Mesendoderm (in vitro differentiated cells): ENCODE measurements around the gene HCFC1R1.
A peak's percentile ranks its signal among the peaks of the same experiment; 100 is the strongest.

Experiments
- DNase-seq: peaks from one replicate; pipeline ENCODE4 v3.0.0; 2013
- H2AK5ac ChIP-seq: 2 replicates; pipeline ENCODE4 v1.6.1; 2013; ENCODE audit warnings: low read length, inconsistent platforms
- H2BK120ac ChIP-seq: 2 replicates; pipeline ENCODE4 v1.6.1; 2013; ENCODE audit warnings: low read depth, mild to moderate bottlenecking, low read length, moderate library complexity, mixed read lengths
- H2BK15ac ChIP-seq: replicated peaks from 2 replicates; pipeline ENCODE4 v1.6.1; 2013; ENCODE audit warnings: low read depth, mild to moderate bottlenecking, moderate library complexity
- H2BK5ac ChIP-seq: 2 replicates; pipeline ENCODE4 v1.6.1; 2013; ENCODE audit warnings: low read length, inconsistent platforms
- H3K18ac ChIP-seq: 2 replicates; pipeline ENCODE4 v1.6.1; 2013; ENCODE audit warnings: mild to moderate bottlenecking, low read length, mixed read lengths
- H3K23ac ChIP-seq: one replicate; pipeline ENCODE4 v1.6.1; 2013; ENCODE audit warnings: low read length
- H3K27ac ChIP-seq: 2 replicates; pipeline ENCODE4 v1.5.1; 2013; ENCODE audit warnings: low read depth, mild to moderate bottlenecking, inconsistent platforms, low read length, moderate library complexity
- H3K27me3 ChIP-seq: 2 replicates; pipeline ENCODE4 v1.6.1; 2013; ENCODE audit warnings: low read length, control low read depth, mild to moderate bottlenecking, inconsistent platforms; ENCODE audit not compliant: insufficient read depth, poor library complexity
- H3K36me3 ChIP-seq: 2 replicates; pipeline ENCODE4 v1.6.1; 2013; ENCODE audit warnings: low read length, inconsistent platforms; ENCODE audit not compliant: control insufficient read depth, insufficient read depth
- H3K4ac ChIP-seq: one replicate; pipeline ENCODE4 v1.6.1; 2013; ENCODE audit warnings: low read depth, mild to moderate bottlenecking, low read length, moderate library complexity
- H3K4me1 ChIP-seq: 2 replicates; pipeline ENCODE4 v1.6.1; 2013; ENCODE audit warnings: low read depth, low read length, inconsistent platforms; ENCODE audit not compliant: control insufficient read depth
- H3K4me2 ChIP-seq: 2 replicates; pipeline ENCODE4 v1.6.1; 2013; ENCODE audit warnings: low read length
- H3K4me3 ChIP-seq: 2 replicates; pipeline ENCODE4 v1.5.1; 2013; ENCODE audit warnings: mild to moderate bottlenecking, low read length
- H3K56ac ChIP-seq: one replicate; pipeline ENCODE4 v1.6.1; 2013; ENCODE audit warnings: low read length
- H3K79me1 ChIP-seq: 2 replicates; pipeline ENCODE4 v1.6.1; 2013; ENCODE audit warnings: low read length, inconsistent platforms
- H3K79me2 ChIP-seq: 2 replicates; pipeline ENCODE4 v1.6.1; 2013; ENCODE audit warnings: mild to moderate bottlenecking, low read length; ENCODE audit not compliant: control insufficient read depth, insufficient read depth
- H3K9ac ChIP-seq: 2 replicates; pipeline ENCODE4 v1.6.1; 2013; ENCODE audit warnings: low read length, inconsistent platforms
- H4K5ac ChIP-seq: one replicate; pipeline ENCODE4 v1.6.1; 2013; ENCODE audit warnings: low read length
- H4K8ac ChIP-seq: one replicate; pipeline ENCODE4 v1.6.1; 2013; ENCODE audit warnings: low read depth, mild to moderate bottlenecking, control low read depth, low read length, moderate library complexity
- WGBS: extraction: QIAGEN DNeasy Blood & Tissue Kit; methylation state at CpG from one replicate; pipeline ENCODE4 v1.1.7; 2013; ENCODE audit warnings: low lambda C conversion rate, missing lambda C conversion rate; ENCODE audit not compliant: insufficient coverage; ENCODE audit errors: extremely low coverage; 5-methylcytosine and 5-hydroxymethylcytosine counted together

HCFC1R1 gene

DNA sequence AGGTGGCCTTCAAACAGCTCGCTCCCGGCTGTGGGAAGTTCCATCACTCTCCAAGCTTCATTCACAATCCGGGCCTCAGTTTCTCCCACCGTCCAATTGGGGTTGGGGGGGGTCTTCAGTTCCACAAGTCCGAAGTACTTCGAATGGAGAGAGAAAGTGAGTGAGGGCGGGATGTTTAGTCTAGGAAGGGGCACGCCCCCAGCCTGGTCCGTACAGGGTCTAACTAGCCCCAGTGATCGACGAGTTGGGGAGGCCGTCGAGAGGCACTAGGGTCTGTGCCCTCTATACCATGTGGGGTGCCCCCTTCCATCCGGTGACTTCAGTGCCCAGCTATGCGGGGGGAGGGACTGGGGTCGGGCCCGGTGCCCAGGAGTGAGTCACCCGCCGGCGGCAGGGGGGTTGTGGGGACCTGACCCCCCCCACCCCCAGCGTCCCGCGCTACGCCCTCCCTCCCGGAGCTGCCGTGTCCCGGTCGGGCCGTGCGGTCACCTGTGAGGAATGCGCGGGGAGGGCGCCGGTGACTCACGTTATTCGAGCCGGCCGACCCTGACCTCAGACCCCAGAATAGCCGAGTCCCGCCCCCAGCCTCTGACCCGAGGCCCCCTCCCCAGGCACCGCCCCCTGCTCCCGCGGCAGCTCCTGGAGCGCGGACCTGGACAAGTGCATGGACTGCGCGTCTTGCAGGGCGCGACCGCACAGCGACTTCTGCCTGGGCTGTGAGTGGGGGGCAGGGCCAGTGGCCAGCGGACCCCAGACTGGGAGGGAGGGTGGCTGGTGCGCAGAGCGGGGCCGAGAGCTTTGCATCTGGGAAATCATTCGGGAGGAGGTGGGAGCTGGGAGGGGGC is 2.9 kb downstream of the HCFC1R1 start:
- Histone ChIP-seq H2AK5ac (no peak overlapping the region), H3K4ac (peak overlapping the region; percentile 48), H4K8ac (peak overlapping the region; percentile 31), H3K27me3 (no peaks in the 10 kb centered on the region), H3K79me2 (peaks cover 19% of the 10 kb centered on the region), H3K27ac (peak overlapping the region; percentile 98), H3K9ac (peak overlapping the region; percentile 87), H3K18ac (peak overlapping the region; percentile 88), H4K5ac (no peak overlapping the region), H2BK5ac (peak overlapping the region; percentile 88), H3K4me1 (peaks cover 12% of the 10 kb centered on the region), H2BK15ac (no peak overlapping the region), H3K56ac (peak overlapping the region; percentile 97), H3K4me3 (peak overlapping the region; percentile 88), H3K79me1 (peaks cover 8% of the 10 kb centered on the region), H3K4me2 (peak overlapping the region; percentile 81), H3K23ac (no peak overlapping the region), H3K36me3 (no peaks in the 10 kb centered on the region), H2BK120ac (peak overlapping the region; percentile 21)
- WGBS = no CpG with 5 or more reads among the region's 57 CpGs
- DNase-seq = peak; percentile 96

DNA sequence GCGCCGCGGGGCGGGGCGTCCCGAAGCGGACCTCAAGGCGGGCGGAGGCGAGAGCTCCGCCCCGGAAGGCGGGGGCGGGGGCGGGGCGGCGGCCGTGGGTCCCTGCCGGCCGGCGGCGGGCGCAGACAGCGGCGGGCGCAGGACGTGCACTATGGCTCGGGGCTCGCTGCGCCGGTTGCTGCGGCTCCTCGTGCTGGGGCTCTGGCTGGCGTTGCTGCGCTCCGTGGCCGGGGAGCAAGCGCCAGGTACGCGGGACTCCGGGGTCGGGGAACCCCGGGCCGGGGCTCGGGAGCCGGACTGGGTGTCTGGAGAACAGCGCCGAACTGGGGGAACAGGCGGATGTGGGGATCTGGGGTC is 3.5 kb downstream of the HCFC1R1 start, which contains the start of gene TNFRSF12A:
TSS of gene TNFRSF12A (plus strand) at position 122 of the 357 bp plus-strand sequence. CDS start at position 152, 30 bp downstream.
- DNase-seq = peak; percentile 91
- Histone ChIP-seq H3K18ac (peak within 1 kb of the TSS; percentile 88), H3K23ac (no peak within 1 kb of the TSS), H3K4me1 (peaks cover 12% of the 10 kb centered on the region), H2BK15ac (no peak within 1 kb of the TSS), H2BK5ac (peak within 1 kb of the TSS; percentile 88), H3K4ac (peak within 1 kb of the TSS; percentile 48), H3K79me2 (peaks cover 21% of the 10 kb centered on the region), H3K79me1 (peaks cover 8% of the 10 kb centered on the region), H3K9ac (peak within 1 kb of the TSS; percentile 87), H3K56ac (peak within 1 kb of the TSS; percentile 97), H2AK5ac (no peak within 1 kb of the TSS), H3K4me3 (peak within 1 kb of the TSS; percentile 88), H2BK120ac (peak within 1 kb of the TSS; percentile 21), H4K5ac (no peak within 1 kb of the TSS), H3K27me3 (no peaks in the 10 kb centered on the region), H3K36me3 (no peaks in the 10 kb centered on the region), H3K27ac (peak within 1 kb of the TSS; percentile 98), H4K8ac (peak within 1 kb of the TSS; percentile 31), H3K4me2 (peak within 1 kb of the TSS; percentile 83)
- whole genome bisulfite sequencing = no CpG with 5 or more reads among the region's 49 CpGs

DNA sequence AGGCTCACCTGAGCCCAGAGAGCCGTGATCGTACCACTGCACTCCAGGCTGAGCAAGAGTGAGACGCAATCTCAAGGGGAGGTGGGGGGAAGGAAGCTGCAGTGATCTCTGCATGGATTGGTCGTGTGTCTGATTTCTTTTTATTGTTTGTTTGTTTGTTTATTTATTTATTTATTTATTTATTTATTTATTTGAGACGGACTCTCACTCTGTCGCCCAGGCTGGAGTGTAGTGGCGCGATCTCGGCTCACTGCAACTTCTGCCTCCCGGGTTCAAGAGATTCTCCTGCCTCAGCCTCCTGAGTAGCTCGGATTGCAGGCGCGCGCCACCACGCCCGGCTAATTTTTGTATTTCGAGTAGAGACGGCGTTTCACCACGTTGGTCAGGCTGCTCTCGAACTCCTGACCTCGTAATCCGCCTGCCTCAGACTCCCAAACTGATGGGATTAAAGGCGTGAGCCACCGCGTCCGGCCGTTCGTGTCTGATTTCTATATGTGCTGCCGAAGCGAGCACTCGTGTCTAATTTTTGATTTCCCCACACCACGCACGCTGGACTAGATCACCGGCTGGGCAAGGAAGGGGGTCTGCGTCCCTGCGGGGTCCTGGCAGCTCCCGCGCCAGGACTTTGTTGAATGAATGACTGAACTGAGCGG is 4.0 kb downstream of the HCFC1R1 start:
- no peak overlapping the region for H4K5ac ChIP-seq
- H2BK5ac ChIP-seq = peak overlapping the region; percentile 23
- no peak overlapping the region for H3K27ac ChIP-seq
- H2AK5ac ChIP-seq = no peak overlapping the region
- H3K56ac ChIP-seq = peak overlapping the region; percentile 85
- no peak overlapping the region for H3K4ac ChIP-seq
- no CpG with 5 or more reads among the region's 40 CpGs for WGBS
- peak overlapping the region; percentile 83 for H3K4me2 ChIP-seq
- no peak overlapping the region for H2BK15ac ChIP-seq
- H3K9ac ChIP-seq = peak overlapping the region; percentile 69
- H3K4me1 ChIP-seq = peaks cover 12% of the 10 kb centered on the region
- H3K79me2 ChIP-seq = peaks cover 21% of the 10 kb centered on the region
- H3K18ac ChIP-seq = no peak overlapping the region
- H3K4me3 ChIP-seq = no peak overlapping the region
- H3K27me3 ChIP-seq = no peaks in the 10 kb centered on the region
- H3K36me3 ChIP-seq = peaks cover 2% of the 10 kb centered on the region
- H2BK120ac ChIP-seq = no peak overlapping the region
- no peak overlapping the region for H4K8ac ChIP-seq
- H3K23ac ChIP-seq = no peak overlapping the region
- DNase-seq = no peak
- H3K79me1 ChIP-seq = peaks cover 8% of the 10 kb centered on the region

DNA sequence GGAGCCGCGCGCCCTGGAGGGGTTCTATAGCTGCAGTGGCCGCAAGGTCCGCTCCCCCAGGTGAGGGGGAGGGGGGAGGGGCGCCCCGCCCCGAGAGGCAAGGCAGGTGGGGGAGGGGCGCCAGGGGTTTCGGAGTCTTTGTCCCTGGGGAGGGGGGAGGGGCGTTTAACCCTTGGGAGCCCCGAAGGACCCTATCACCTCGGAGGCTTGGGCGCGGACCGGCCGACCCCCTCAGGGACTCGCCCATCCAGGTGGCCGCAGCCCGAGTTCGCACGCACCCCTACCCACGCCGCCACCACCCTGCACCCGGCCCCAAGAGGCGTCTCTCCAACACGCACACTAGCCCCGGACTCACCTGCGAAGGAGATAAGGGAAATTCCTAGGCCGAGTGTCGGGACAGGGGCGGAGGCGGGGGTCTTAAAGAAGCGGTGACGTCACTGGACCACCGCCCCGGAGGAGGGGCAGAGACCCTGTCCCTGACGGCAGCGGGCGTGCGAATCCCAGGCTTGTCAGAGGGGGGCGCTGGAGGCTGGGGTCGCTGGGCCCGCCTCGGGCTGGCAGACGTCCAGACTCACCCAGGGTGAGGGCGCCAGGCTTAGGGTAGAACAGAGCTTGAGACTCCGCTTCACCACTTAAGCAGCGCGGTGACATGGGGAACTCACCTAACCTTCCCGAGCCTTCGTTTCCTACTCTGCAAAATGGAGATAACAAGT is 5.8 kb downstream of the HCFC1R1 start, which contains the start of gene CLDN6:
TSS of gene CLDN6 (minus strand) at position 390 of the 713 bp plus-strand sequence. CDS start 2,162 bp downstream, outside the sequence.
- Histone ChIP-seq H3K9ac (peak within 1 kb of the TSS; percentile 98), H2BK15ac (no peak within 1 kb of the TSS), H4K8ac (no peak within 1 kb of the TSS), H2BK5ac (peak within 1 kb of the TSS; percentile 84), H3K27ac (peak within 1 kb of the TSS; percentile 81), H3K4me1 (peaks cover 9% of the 10 kb centered on the region), H3K4ac (peak within 1 kb of the TSS; percentile 93), H3K56ac (peak within 1 kb of the TSS; percentile 97), H2BK120ac (no peak within 1 kb of the TSS), H3K79me2 (peaks cover 21% of the 10 kb centered on the region), H3K36me3 (peaks cover 2% of the 10 kb centered on the region), H2AK5ac (peak within 1 kb of the TSS; percentile 69), H3K4me3 (peak within 1 kb of the TSS; percentile 89), H3K79me1 (peaks cover 6% of the 10 kb centered on the region), H3K27me3 (no peaks in the 10 kb centered on the region), H4K5ac (no peak within 1 kb of the TSS), H3K23ac (peak within 1 kb of the TSS; percentile 29), H3K4me2 (peak within 1 kb of the TSS; percentile 94), H3K18ac (peak within 1 kb of the TSS; percentile 92)
- DNase-seq = peak; percentile 98
- no CpG with 5 or more reads among the region's 52 CpGs for WGBS

DNA sequence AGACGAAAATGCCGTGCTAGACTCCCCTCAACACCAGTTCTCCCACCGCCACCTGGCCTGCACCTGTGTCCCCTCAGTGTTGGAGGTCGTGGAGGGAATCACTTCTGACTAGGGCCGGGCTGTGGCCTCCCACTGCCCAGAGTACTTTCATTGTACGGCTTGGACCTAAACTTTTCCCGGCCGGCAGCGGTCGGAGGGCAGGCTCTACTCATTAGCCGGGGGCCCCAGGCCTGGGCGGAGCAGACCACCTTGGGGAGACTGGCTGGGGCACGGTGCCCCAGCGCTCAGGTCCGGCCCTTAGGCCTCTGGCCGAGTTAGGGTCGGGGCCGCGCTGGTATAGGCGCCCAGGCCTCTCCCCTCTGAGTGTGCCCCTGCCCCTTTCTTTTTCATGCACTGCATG is 6.4 kb downstream of the HCFC1R1 start:
- DNase-seq = no peak
- no peaks in the 10 kb centered on the region for H3K27me3 ChIP-seq
- H3K56ac ChIP-seq = peak overlapping the region; percentile 97
- peaks cover 3% of the 10 kb centered on the region for H3K79me1 ChIP-seq
- peaks cover 21% of the 10 kb centered on the region for H3K79me2 ChIP-seq
- no peak overlapping the region for H4K8ac ChIP-seq
- H4K5ac ChIP-seq = no peak overlapping the region
- H3K27ac ChIP-seq = peak overlapping the region; percentile 60
- H3K4me3 ChIP-seq = peak overlapping the region; percentile 89
- H2AK5ac ChIP-seq = peak overlapping the region; percentile 69
- no peak overlapping the region for H2BK120ac ChIP-seq
- peak overlapping the region; percentile 94 for H3K4me2 ChIP-seq
- H3K23ac ChIP-seq = peak overlapping the region; percentile 29
- H2BK5ac ChIP-seq = peak overlapping the region; percentile 76
- peaks cover 3% of the 10 kb centered on the region for H3K4me1 ChIP-seq
- H3K9ac ChIP-seq = peak overlapping the region; percentile 98
- no peak overlapping the region for H2BK15ac ChIP-seq
- WGBS = no CpG with 5 or more reads among the region's 20 CpGs
- peak overlapping the region; percentile 70 for H3K18ac ChIP-seq
- peaks cover 2% of the 10 kb centered on the region for H3K36me3 ChIP-seq
- peak overlapping the region; percentile 93 for H3K4ac ChIP-seq
